D721Med (cell line): ENCODE measurements around the gene NYNRIN.
A peak's percentile ranks its signal among the peaks of the same experiment; 100 is the strongest.
"Not testable (repeated sequence)": the region's sequence is repeated elsewhere in the genome, so short reads cannot be mapped to it uniquely, and the experiment has no call there.

Experiments used
- DNase-seq: peaks from one replicate; pipeline ENCODE4 v3.0.0; 2011; ENCODE audit warnings: low spot score; ENCODE audit not compliant: insufficient read length
- FAIRE-seq: peaks from 2 replicates; lab custom pipeline; 2011; peaks lifted over from hg19 to GRCh38; lab: Jason Lieb, UNC
- TF ChIP-seq, protein P1 (sequence below): IDR thresholded peaks from 2 replicates; pipeline ENCODE4 v1.5.1; 2012; ENCODE audit warnings: mild to moderate bottlenecking, control low read depth; ENCODE audit not compliant: insufficient read depth; ENCODE audit errors: missing control alignments

NYNRIN gene

DNA sequence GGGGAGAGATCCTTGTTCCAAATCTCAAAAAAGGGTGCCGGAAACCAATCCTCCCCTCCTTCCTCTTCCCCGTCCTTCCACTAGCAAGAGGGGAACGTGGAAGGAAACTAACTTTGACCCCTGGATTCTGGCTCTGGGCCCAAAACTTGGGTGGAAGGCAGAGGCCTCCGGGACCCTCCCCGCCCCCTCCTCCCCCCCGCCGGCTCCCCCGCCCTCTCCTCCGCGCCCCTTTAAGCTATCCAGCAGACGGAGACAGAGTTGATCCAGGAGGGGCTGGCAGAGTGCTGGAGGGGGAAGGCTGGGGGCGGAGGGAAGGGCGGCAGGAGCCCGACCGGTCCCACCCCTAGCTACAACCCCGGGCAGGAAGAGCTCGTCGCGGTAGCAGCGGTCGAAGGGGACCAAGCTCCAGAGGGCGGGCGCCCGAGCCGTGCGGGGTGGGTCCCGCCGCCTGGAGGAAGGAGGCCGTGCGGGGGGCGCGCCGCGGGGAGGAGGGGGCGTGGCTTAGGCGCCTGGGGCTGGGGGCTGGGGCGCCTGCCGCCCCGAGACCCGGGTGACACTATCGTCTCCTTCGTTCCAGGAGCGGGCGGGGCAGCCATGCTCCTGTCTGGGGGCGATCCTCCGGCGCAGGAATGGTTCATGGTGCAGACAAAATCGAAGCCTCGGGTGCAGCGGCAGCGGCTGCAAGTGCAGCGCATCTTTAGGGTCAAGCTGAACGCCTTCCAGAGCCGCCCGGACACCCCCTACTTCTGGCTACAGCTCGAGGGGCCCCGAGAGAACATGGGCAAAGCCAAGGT, at the start of gene NYNRIN:
NYNRIN (plus strand) TSS at position 351 of the 794 bp plus-strand sequence; CDS start at position 595, 244 bp downstream.
- TF ChIP-seq, protein P1, sequence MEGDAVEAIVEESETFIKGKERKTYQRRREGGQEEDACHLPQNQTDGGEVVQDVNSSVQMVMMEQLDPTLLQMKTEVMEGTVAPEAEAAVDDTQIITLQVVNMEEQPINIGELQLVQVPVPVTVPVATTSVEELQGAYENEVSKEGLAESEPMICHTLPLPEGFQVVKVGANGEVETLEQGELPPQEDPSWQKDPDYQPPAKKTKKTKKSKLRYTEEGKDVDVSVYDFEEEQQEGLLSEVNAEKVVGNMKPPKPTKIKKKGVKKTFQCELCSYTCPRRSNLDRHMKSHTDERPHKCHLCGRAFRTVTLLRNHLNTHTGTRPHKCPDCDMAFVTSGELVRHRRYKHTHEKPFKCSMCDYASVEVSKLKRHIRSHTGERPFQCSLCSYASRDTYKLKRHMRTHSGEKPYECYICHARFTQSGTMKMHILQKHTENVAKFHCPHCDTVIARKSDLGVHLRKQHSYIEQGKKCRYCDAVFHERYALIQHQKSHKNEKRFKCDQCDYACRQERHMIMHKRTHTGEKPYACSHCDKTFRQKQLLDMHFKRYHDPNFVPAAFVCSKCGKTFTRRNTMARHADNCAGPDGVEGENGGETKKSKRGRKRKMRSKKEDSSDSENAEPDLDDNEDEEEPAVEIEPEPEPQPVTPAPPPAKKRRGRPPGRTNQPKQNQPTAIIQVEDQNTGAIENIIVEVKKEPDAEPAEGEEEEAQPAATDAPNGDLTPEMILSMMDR, result no peak
- DNase-seq (peak; percentile 53), FAIRE-seq (no peak)

DNA sequence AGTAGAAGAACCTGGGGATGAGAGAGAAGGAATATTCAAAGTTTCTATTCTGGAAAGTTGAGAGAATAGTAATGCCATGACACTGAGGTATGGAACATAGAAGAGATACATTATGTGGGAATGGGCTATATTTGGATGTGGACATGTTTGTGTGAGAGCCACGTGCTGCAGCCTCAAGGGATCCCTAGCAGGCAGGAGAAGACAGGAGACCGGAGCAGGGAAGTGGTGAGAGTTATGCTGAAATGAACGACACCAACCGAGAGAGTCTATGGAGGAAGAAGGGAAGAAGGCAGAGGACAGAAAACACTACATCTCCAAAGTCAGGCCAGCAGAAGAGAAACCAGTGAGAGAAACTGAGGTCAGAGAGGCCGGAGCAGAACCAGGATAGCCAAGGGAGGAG, 49.1 kb upstream of the NYNRIN start:
- TF ChIP-seq, protein P1, result no peak
- FAIRE-seq (no peak), DNase-seq (no peak)

DNA sequence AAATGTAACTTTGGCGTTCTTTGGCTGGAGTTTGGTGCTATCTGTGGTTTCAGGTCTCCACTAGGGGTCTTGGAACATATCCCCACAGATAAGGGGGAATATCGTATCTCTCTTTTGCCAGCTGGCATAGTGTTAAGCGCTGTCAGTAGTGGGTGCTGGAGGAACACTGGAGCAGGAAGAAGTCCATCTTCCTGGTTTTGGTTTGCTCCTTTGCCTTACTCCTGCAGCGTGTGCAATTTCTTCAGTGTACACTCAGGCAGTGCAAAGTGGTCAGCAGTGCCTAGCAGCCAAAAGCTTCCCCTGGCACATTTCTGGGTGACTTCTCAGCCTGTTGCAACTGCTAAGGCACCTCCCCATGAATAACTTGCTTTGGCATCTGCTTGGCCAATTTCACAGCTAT, 47.3 kb upstream of the NYNRIN start:
- FAIRE-seq (no peak), DNase-seq (no peak)
- TF ChIP-seq, protein P1, result no peak

DNA sequence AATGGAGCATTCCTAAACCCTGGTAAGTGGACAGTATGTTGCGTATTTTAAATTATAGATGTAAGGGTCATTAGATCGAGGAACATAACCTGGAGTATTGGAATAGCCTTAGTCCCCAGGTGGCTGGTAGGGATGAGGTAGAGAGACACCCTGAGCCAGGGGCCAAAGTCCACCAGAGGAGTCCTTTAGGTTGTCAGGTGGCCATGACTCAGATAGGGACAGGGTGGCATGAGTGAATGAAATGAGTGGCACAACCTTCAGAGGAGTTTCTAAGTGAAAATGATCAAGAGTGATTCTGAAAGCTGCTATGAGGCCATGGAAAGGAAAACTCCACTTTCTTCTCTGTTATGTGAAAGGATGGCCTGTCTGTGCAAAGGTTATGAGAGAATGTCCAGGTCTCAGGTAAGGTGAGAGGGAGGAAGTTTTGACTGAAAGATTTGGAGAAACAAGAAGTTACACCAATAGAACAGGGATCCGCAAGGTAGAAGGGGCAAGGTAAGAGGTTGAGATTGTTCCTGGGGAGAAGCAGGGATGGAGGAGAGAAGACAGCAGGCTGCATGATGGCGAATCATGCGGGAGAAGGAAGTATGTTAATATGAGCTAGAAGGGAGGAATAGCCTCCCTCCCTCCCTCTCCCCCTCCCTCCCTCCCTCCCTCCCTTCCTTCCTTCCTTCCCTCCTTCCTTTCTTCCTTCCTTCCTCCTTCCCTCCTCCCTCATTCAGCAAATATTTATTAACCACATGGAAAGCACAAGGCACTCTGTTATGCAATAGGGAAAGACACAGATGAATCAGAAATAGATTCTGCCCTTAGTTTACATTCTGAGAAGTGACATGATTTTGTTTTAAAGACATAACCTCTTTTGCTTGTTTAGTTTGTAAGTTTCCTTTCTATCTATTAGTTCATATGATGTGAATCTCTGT, 45.0 kb upstream of the NYNRIN start:
- TF ChIP-seq, protein P1, result no peak
- FAIRE-seq, result no peak
- no peak for DNase-seq

DNA sequence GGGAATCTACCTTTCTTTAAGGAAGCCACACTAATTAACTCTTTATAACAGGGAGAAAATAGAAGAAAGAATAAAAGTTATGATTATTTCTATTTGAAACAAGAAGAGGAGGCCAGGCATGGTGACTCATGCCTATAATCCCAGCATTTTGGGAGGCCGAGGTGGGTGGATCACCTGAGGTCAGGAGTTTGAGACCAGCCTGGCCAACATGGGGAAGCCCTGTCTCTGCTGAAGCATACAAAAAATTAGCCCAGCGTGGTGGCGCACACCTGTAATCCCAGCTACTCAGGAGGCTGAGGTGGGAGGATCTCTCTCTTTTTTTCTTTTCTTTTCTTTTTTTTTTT, 44.3 kb upstream of the NYNRIN start:
- DNase-seq, FAIRE-seq: not testable (repeated sequence)

DNA sequence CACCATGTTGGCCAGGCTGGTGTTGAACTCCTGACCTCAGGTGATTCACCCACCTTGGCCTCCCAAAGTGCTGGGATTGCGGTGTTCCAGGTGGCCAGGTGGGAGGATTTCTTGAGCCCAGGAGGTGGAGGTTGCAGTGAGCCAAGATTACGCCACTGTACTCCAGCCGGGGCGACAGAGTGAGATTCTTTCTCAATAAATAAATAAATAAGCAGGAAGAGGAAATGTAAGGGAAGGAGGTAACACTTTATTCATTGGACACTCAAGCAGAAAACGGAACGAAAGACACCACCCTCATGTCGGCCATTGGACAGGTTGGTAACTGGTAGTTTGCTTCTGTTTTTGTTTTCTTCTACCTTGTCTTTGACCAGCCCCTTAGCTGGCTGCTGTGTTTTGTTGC, 43.8 kb upstream of the NYNRIN start:
- no peak for DNase-seq
- TF ChIP-seq, protein P1, result no peak
- FAIRE-seq, result no peak

DNA sequence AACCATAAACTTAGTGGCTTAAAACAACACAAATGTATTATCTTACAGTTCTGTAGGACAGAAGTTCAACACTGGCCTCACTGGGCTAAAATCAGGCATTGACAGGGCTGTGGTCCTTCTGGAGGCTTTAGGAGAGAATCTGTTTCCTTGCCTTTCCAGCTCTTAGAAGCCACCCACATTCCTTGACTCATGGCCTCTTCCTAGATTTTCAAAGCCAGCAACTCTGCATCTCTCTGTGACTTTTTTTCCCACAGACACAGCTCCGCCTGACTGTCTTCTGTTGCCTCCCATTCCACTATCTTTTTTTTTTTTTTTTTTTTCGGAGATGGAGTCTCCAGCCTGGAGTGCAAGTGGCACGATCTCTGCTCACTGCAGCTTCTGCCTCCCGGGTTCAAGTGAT, 42.6 kb upstream of the NYNRIN start:
- DNase-seq, result no peak
- TF ChIP-seq, protein P1, result no peak
- no peak for FAIRE-seq
